ENCODE measurements around the gene PTPN20.

The PTPN20 gene

GRCh38 chr10:47008769-47009168, 97.5 kb downstream of the PTPN20 start:
- H3K27ac ChIP-seq (ENCODE audit: low read length): no peak overlapping the region
- H3K27me3 ChIP-seq (ENCODE audit: insufficient read depth, low read length, poor library complexity): peaks cover 5% of the 10 kb centered on the region
- no peaks in the 10 kb centered on the region for H3K4me1 ChIP-seq (ENCODE audit: insufficient read depth, low read length)
- no peak for TF ChIP-seq EZH2 (IDR thresholded peaks at IDR 0.05; ENCODE audit: borderline replicate concordance, low read depth, low read length, severe bottlenecking)
- no peak for ATAC-seq (ENCODE audit: insufficient read depth, low read depth)
- H2AFZ ChIP-seq (ENCODE audit: low read depth, low read length): no peak overlapping the region
- H4K20me1 ChIP-seq (ENCODE audit: insufficient read depth, low read length): no peaks in the 10 kb centered on the region
- no peak overlapping the region for H3K4me2 ChIP-seq (ENCODE audit: insufficient read depth, low read length)
- H3K79me2 ChIP-seq (ENCODE audit: insufficient read depth, low read length): no peaks in the 10 kb centered on the region
- H3K36me3 ChIP-seq (ENCODE audit: insufficient read depth, low read length): no peaks in the 10 kb centered on the region
- DNase-seq: no peak
- no peak overlapping the region for H3K9ac ChIP-seq (ENCODE audit: low read depth, low read length)
- no peaks in the 10 kb centered on the region for H3K9me3 ChIP-seq (ENCODE audit: insufficient read depth, low read length, severe bottlenecking)
- no peak overlapping the region for H3K4me3 ChIP-seq (ENCODE audit: low read depth in 1 of 2, low read length in 2 of 2)

- TF ChIP-seq CTCF (IDR thresholded peaks at IDR 0.05; ENCODE audit: borderline replicate concordance, extremely low read depth, low read length, poor library complexity, severe bottlenecking): no peak
- ATAC-seq (ENCODE audit: insufficient read depth, low read depth) (no peak), DNase-seq (no peak)
- H3K4me3 ChIP-seq (ENCODE audit: low read depth in 1 of 2, low read length in 2 of 2): no peak overlapping the region
- H4K20me1 ChIP-seq (ENCODE audit: insufficient read depth, low read length): no peaks in the 10 kb centered on the region
- H3K79me2 ChIP-seq (ENCODE audit: insufficient read depth, low read length): no peaks in the 10 kb centered on the region
- no peak overlapping the region for H3K4me2 ChIP-seq (ENCODE audit: insufficient read depth, low read length)
- no peaks in the 10 kb centered on the region for H3K4me1 ChIP-seq (ENCODE audit: insufficient read depth, low read length)
- no peak overlapping the region for H2AFZ ChIP-seq (ENCODE audit: low read depth, low read length)
- H3K27ac ChIP-seq (ENCODE audit: low read length): no peak overlapping the region
- no peaks in the 10 kb centered on the region for H3K36me3 ChIP-seq (ENCODE audit: insufficient read depth, low read length)
- H3K9me3 ChIP-seq (ENCODE audit: insufficient read depth, low read length, severe bottlenecking): no peaks in the 10 kb centered on the region
- H3K27me3 ChIP-seq (ENCODE audit: insufficient read depth, low read length, poor library complexity): peaks cover 5% of the 10 kb centered on the region
- no peak overlapping the region for H3K9ac ChIP-seq (ENCODE audit: low read depth, low read length)
Measured at GRCh38 chr10:47009215-47009838, 98.1 kb downstream of the PTPN20 start.

- DNase-seq (no peak), ATAC-seq (ENCODE audit: insufficient read depth, low read depth) (no peak)
- H2AFZ ChIP-seq (ENCODE audit: low read depth, low read length): no peak overlapping the region
- H3K4me1 ChIP-seq (ENCODE audit: insufficient read depth, low read length): no peaks in the 10 kb centered on the region
- no peak overlapping the region for H3K4me2 ChIP-seq (ENCODE audit: insufficient read depth, low read length)
- peaks cover 5% of the 10 kb centered on the region for H3K27me3 ChIP-seq (ENCODE audit: insufficient read depth, low read length, poor library complexity)
- H3K36me3 ChIP-seq (ENCODE audit: insufficient read depth, low read length): no peaks in the 10 kb centered on the region
- no peaks in the 10 kb centered on the region for H3K79me2 ChIP-seq (ENCODE audit: insufficient read depth, low read length)
- no peak overlapping the region for H3K9ac ChIP-seq (ENCODE audit: low read depth, low read length)
- H3K27ac ChIP-seq (ENCODE audit: low read length): no peak overlapping the region
- TF ChIP-seq CTCF (IDR thresholded peaks at IDR 0.05; ENCODE audit: borderline replicate concordance, extremely low read depth, low read length, poor library complexity, severe bottlenecking) (no peak), EZH2 (IDR thresholded peaks at IDR 0.05; ENCODE audit: borderline replicate concordance, low read depth, low read length, severe bottlenecking) (no peak)
- H3K4me3 ChIP-seq (ENCODE audit: low read depth in 1 of 2, low read length in 2 of 2): no peak overlapping the region
- H3K9me3 ChIP-seq (ENCODE audit: insufficient read depth, low read length, severe bottlenecking): no peaks in the 10 kb centered on the region
- H4K20me1 ChIP-seq (ENCODE audit: insufficient read depth, low read length): no peaks in the 10 kb centered on the region
Measured at GRCh38 chr10:47010036-47010435, 98.8 kb downstream of the PTPN20 start.

GRCh38 chr10:47012214-47012613, 101.0 kb downstream of the PTPN20 start:
- no peaks in the 10 kb centered on the region for H3K27me3 ChIP-seq (ENCODE audit: insufficient read depth, low read length, poor library complexity)
- no peak overlapping the region for H3K4me2 ChIP-seq (ENCODE audit: insufficient read depth, low read length)
- no peak overlapping the region for H3K9ac ChIP-seq (ENCODE audit: low read depth, low read length)
- no peak for ATAC-seq (ENCODE audit: insufficient read depth, low read depth)
- no peak overlapping the region for H3K27ac ChIP-seq (ENCODE audit: low read length)
- no peaks in the 10 kb centered on the region for H3K79me2 ChIP-seq (ENCODE audit: insufficient read depth, low read length)
- no peaks in the 10 kb centered on the region for H4K20me1 ChIP-seq (ENCODE audit: insufficient read depth, low read length)
- H3K9me3 ChIP-seq (ENCODE audit: insufficient read depth, low read length, severe bottlenecking): no peaks in the 10 kb centered on the region
- H2AFZ ChIP-seq (ENCODE audit: low read depth, low read length): no peak overlapping the region
- no peak overlapping the region for H3K4me3 ChIP-seq (ENCODE audit: low read depth in 1 of 2, low read length in 2 of 2)
- no peaks in the 10 kb centered on the region for H3K4me1 ChIP-seq (ENCODE audit: insufficient read depth, low read length)
- no peak for TF ChIP-seq CTCF (IDR thresholded peaks at IDR 0.05; ENCODE audit: borderline replicate concordance, extremely low read depth, low read length, poor library complexity, severe bottlenecking)
- TF ChIP-seq EZH2 (IDR thresholded peaks at IDR 0.05; ENCODE audit: borderline replicate concordance, low read depth, low read length, severe bottlenecking): no peak
- no peaks in the 10 kb centered on the region for H3K36me3 ChIP-seq (ENCODE audit: insufficient read depth, low read length)
- DNase-seq: no peak
